Glutamatergic neuron (in vitro differentiated cells): Measurements from ENCODE around the gene XYLT1. TPM values are rescaled to one million over a fixed set of nuclear protein-coding genes. Genes with fewer than 3 reads are reported as not detected.
"Not testable (repeated sequence)": the region's sequence is repeated elsewhere in the genome, so short reads cannot be mapped to it uniquely, and the experiment has no call there.

ENCODE experiments used
- DNase-seq: peaks from one replicate; pipeline ENCODE4 v3.0.0; 2022
- H3K27ac Mint-ChIP-seq: one replicate; pipeline ENCODE4 v1.8.0; 2020; ENCODE audit warnings: mild to moderate bottlenecking, mixed read lengths, inconsistent platforms; ENCODE audit not compliant: unreplicated experiment
- H3K27me3 Mint-ChIP-seq: one replicate; pipeline ENCODE4 v1.8.0; 2020; ENCODE audit warnings: mild to moderate bottlenecking, moderate library complexity, mixed read lengths, inconsistent platforms; ENCODE audit not compliant: unreplicated experiment
- H3K36me3 Mint-ChIP-seq: one replicate; pipeline ENCODE4 v1.8.0; 2020; ENCODE audit warnings: mild to moderate bottlenecking, mixed read lengths, inconsistent platforms; ENCODE audit not compliant: unreplicated experiment
- H3K4me1 Mint-ChIP-seq: one replicate; pipeline ENCODE4 v1.8.0; 2020; ENCODE audit warnings: mild to moderate bottlenecking, low read depth, mixed read lengths, inconsistent platforms; ENCODE audit not compliant: unreplicated experiment
- H3K4me3 Mint-ChIP-seq: one replicate; pipeline ENCODE4 v1.8.0; 2020; ENCODE audit warnings: mild to moderate bottlenecking, mixed read lengths, inconsistent platforms; ENCODE audit not compliant: unreplicated experiment
- H3K9me3 Mint-ChIP-seq: one replicate; pipeline ENCODE4 v1.8.0; 2020; ENCODE audit warnings: mild to moderate bottlenecking, moderate library complexity, mixed read lengths, inconsistent platforms; ENCODE audit not compliant: unreplicated experiment
- CTCF ChIP-seq: fragments of 200-600 bp; sonication (generic); IDR thresholded peaks from one replicate; pipeline ENCODE4 v1.5.0; 2021; ENCODE audit not compliant: partially characterized antibody, unreplicated experiment
- total RNA-seq: library from RNA; stranded (reverse); fragmentation: NEBNext Ultra II Directional; extraction: Animal tissue kit (Norgen Biotek cat#: 25700); gene quantifications from one replicate; pipeline ENCODE4 v1.2.1, GENCODE V29; 2021; ENCODE audit not compliant: unreplicated experiment

XYLT1 gene
- total RNA-seq, 1 donor from 2014 or later: 18.4 TPM

- TF ChIP-seq CTCF: no peak
- no peak for DNase-seq
Measured at GRCh38 chr16:17340804-17341203, 130.0 kb downstream of the XYLT1 start.

GRCh38 chr16:17339764-17340541 is 130.8 kb downstream of the XYLT1 start:
- no peak for DNase-seq
- peaks cover 5% of the 10 kb centered on the region for H3K27me3 Mint-ChIP-seq
- H3K4me1 Mint-ChIP-seq: no peaks in the 10 kb centered on the region
- no peaks in the 10 kb centered on the region for H3K36me3 Mint-ChIP-seq
- H3K9me3 Mint-ChIP-seq: peaks cover 2% of the 10 kb centered on the region
- no peak for TF ChIP-seq CTCF
- H3K27ac Mint-ChIP-seq: no peak overlapping the region
- no peak overlapping the region for H3K4me3 Mint-ChIP-seq

More at GRCh38 chr16:17340804-17341203, 130.0 kb downstream of the XYLT1 start:
- no peak overlapping the region for H3K27ac Mint-ChIP-seq
- H3K4me1 Mint-ChIP-seq: no peaks in the 10 kb centered on the region
- H3K36me3 Mint-ChIP-seq: no peaks in the 10 kb centered on the region
- peaks cover 2% of the 10 kb centered on the region for H3K9me3 Mint-ChIP-seq
- peaks cover 5% of the 10 kb centered on the region for H3K27me3 Mint-ChIP-seq
- H3K4me3 Mint-ChIP-seq: no peak overlapping the region

- Mint-ChIP-seq H3K9me3 (peaks cover 2% of the 10 kb centered on the region), H3K4me1 (no peaks in the 10 kb centered on the region), H3K27ac (no peak overlapping the region), H3K27me3 (peaks cover 5% of the 10 kb centered on the region), H3K36me3 (no peaks in the 10 kb centered on the region), H3K4me3 (no peak overlapping the region)
- DNase-seq: no peak
- TF ChIP-seq CTCF: no peak
Measured at GRCh38 chr16:17338244-17338643, 132.5 kb downstream of the XYLT1 start.

- no peaks in the 10 kb centered on the region for H3K36me3 Mint-ChIP-seq
- H3K27me3 Mint-ChIP-seq: peaks cover 5% of the 10 kb centered on the region
- TF ChIP-seq CTCF: no peak
- H3K4me3 Mint-ChIP-seq: no peak overlapping the region
- peaks cover 2% of the 10 kb centered on the region for H3K9me3 Mint-ChIP-seq
- no peak overlapping the region for H3K27ac Mint-ChIP-seq
- H3K4me1 Mint-ChIP-seq: peaks cover 3% of the 10 kb centered on the region
- no peak for DNase-seq
Measured at GRCh38 chr16:17336530-17336900, 134.2 kb downstream of the XYLT1 start.

GRCh38 chr16:17335826-17336529 is 134.8 kb downstream of the XYLT1 start:
- DNase-seq: no peak
- Mint-ChIP-seq H3K27me3 (peaks cover 5% of the 10 kb centered on the region), H3K27ac (no peak overlapping the region), H3K4me3 (no peak overlapping the region), H3K4me1 (peaks cover 3% of the 10 kb centered on the region), H3K9me3 (peaks cover 2% of the 10 kb centered on the region), H3K36me3 (no peaks in the 10 kb centered on the region)
- no peak for TF ChIP-seq CTCF

GRCh38 chr16:17335406-17335805 is 135.4 kb downstream of the XYLT1 start:
- not testable (repeated sequence) for H3K9me3 Mint-ChIP-seq, H3K27me3 Mint-ChIP-seq, H3K27ac Mint-ChIP-seq, H3K36me3 Mint-ChIP-seq, DNase-seq, H3K4me3 Mint-ChIP-seq, H3K4me1 Mint-ChIP-seq
